NB4 (cell line): ENCODE measurements around the gene TRIP13.

Experiments used
- MYC ChIP-seq: IDR thresholded peaks from 2 replicates; pipeline ENCODE4 v1.6.1; 2011; ENCODE audit warnings: low read depth, low read length
- POLR2A ChIP-seq: IDR thresholded peaks from 2 replicates; pipeline ENCODE4 v1.6.1; 2011; ENCODE audit warnings: mild to moderate bottlenecking; ENCODE audit not compliant: insufficient read length; ENCODE audit errors: extremely low read depth
- TF ChIP-seq, protein P1 (sequence below): IDR thresholded peaks from one replicate; pipeline ENCODE4 v1.5.1; 2012; ENCODE audit warnings: low read depth, low read length

GRCh38 chr5:867300-867870 is 25.3 kb upstream of the TRIP13 start:
- TF ChIP-seq, protein P1, sequence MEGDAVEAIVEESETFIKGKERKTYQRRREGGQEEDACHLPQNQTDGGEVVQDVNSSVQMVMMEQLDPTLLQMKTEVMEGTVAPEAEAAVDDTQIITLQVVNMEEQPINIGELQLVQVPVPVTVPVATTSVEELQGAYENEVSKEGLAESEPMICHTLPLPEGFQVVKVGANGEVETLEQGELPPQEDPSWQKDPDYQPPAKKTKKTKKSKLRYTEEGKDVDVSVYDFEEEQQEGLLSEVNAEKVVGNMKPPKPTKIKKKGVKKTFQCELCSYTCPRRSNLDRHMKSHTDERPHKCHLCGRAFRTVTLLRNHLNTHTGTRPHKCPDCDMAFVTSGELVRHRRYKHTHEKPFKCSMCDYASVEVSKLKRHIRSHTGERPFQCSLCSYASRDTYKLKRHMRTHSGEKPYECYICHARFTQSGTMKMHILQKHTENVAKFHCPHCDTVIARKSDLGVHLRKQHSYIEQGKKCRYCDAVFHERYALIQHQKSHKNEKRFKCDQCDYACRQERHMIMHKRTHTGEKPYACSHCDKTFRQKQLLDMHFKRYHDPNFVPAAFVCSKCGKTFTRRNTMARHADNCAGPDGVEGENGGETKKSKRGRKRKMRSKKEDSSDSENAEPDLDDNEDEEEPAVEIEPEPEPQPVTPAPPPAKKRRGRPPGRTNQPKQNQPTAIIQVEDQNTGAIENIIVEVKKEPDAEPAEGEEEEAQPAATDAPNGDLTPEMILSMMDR = no peak
- no peak for TF ChIP-seq POLR2A
- no peak for TF ChIP-seq MYC
